GM18907 (cell line): ENCODE results near the gene PRR23E.

Experiments
- ATAC-seq: cut with Tn5 transposase; IDR thresholded peaks from one replicate; pipeline ENCODE4 v1.9.1; 2021; ENCODE audit warnings: mild to moderate bottlenecking, moderate library complexity; ENCODE audit not compliant: unreplicated experiment

Gene PRR23E

DNA sequence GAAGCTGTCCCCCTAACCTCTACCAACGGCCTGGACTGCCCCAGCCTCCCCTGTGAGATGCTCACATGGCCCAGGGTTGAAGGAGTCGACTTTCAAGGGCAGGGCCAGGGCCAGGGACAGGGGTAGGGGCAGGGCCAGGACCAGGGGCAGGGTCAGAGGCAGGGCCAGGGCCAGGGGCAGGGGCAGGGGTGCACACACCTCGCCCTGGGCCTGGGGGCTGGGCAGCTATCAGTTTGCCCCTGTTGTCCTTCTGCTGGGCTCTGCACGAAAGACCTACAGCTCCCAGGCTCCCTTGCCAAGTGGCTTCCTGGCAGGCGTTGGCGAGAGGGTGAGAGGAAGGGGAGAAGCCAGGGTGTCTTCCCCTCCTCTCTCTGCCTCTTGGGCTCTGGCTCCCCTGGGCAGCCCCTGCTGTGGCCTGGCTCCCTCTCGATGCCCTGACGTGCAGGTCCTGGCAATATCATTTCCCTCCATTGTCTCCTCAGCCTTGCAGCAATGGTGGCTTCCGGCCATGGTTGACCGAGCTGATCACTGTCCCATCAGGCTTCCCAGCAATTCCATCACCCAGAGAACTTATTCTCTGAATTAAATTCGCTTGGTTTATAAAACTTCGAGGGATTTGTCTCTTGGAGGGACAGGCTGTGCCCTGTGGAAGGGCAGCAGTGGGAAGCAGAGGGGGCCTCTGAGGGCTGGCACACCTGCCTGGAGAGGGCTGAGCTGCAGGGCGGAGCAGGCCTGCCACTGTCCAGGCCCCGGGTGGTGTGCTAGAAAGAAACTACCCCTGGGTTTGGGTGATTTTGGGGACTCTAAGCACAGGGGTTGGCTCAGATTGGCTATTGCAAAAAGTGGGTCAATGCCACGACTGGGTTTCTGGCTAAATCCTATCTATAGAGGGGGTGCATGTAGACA lies 13.9 kb downstream of the PRR23E start:
- ATAC-seq: no peak

DNA sequence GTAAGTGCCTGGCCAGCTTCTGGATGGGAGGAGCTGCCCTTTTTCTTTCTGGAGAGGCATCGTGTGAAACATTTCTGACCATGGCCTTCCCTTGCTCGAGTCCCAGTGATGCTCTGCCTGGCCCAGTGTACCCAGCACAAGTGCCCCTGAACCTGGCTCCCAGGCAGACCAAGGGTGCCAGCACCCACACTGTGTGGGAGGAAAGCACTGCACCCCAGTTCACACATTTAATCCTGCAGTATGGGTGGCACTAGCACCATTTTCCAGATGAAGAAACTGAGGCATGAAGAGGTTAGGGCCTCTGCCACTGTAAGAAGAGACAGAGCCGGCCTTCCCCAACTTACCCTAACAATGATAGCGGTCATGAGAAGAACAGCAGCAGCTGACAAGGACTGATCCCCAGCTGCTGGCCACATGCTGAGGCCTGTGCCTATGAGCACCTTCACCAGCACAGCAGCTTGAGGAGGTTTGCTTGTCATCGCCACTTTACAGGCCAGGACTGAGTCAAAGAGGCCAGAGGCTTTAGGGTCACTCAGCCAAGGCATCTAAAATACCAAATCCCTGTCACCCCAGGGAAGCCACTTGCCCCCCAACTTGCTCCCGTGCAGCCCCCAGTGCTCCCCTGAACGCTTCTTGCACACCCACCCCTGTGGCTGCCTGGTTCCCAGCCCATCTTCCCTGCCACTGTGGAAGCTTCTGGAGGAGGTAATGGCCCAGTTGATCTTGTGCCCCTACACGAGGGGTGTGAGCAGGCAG lies 15.0 kb downstream of the PRR23E start:
- ATAC-seq: no peak

GRCh38 chr3:127208483-127209100 lies 15.7 kb downstream of the PRR23E start:
- ATAC-seq: no peak

GRCh38 chr3:127209155-127209839 lies 16.4 kb downstream of the PRR23E start:
- ATAC-seq: no peak

- ATAC-seq: no peak
Measured at GRCh38 chr3:127209840-127210653, 17.1 kb downstream of the PRR23E start.

DNA sequence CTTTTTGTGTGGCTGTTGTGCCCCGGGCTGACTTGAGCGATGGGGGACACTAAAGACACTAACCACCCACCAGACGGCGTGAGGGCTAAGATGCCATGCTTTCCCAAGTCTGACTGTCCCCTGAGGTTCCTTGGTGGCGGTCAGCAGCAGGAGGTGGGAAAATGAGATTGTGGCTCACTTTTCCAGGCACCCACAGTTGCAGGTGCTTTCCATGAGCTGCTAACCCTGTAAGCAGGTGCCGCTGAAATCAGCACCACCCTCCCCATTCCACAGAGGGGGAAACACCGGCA lies 17.7 kb downstream of the PRR23E start:
- no peak for ATAC-seq

GRCh38 chr3:127211118-127212060 lies 18.5 kb downstream of the PRR23E start:
- ATAC-seq: no peak

GRCh38 chr3:127212231-127212630 lies 19.3 kb downstream of the PRR23E start:
- no peak for ATAC-seq

DNA sequence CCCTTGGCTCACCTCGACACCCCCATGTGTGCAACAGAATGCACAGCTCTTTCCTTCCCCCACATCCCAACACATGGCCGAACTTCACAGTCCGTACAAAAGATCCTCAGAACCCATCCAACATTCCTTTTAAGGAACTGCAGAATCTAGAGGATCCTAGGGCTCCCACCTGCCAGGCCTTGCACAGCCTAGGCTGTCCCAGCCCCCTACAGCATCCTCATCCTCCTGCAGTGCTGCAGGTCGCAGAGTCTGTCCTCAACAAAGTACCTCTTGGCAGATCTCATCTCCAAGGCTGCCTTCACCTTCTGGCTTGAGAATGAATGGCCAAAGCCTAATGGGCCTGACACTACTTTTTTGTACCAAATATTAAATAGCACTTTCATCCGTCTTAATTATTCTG lies 19.8 kb downstream of the PRR23E start:
- no peak for ATAC-seq

GRCh38 chr3:127213381-127213918 lies 20.5 kb downstream of the PRR23E start:
- no peak for ATAC-seq

DNA sequence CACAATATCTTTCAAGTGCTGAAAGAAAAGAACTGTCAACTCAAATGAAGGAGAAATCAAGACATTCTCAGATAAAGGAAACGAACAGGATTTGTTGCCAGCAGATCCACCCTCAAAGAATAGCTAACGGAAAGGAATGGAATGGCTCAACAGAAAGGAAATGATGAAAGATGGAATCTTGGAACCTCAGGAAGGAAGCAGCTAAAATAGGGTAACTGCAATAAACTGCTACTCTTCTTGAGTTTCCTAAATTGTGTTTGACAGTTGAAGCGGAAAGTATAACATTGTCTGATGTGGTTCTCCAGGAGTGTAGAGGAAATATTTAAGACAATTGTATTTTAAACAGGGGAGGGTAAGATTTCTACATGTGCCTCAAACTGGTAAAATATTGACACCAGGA lies 22.0 kb downstream of the PRR23E start:
- ATAC-seq: no peak

DNA sequence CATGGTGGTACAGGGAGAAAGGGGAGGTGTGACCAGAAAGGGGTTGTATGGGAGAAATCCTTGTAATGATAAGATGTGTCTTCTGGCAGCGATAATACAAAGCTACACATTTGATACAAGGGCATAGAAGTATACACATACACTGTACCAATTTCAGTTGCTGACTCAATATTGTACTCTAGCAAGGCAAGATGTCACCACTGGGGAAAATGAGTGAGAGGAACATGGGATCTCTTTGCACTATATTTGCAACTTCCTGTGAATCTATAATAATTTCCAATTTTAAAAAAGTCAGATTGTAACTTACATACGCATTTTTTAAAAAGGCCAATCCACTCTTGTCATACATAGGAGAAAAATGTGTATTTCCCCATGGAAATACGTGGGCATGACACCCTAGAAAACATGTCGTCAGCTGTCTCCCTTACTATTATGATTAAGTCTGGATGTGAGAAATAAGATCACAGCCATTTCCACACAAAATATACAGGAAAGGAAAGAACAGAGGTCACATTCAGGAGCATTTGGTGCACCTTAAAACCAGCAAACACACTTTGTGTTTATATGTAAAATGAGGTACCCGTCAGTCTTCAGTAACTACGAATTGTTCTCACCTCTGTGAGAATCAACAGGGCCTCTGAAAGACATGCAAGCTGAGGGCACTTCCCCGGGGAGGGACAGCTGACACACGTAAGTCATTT lies 22.9 kb downstream of the PRR23E start:
- ATAC-seq: no peak

DNA sequence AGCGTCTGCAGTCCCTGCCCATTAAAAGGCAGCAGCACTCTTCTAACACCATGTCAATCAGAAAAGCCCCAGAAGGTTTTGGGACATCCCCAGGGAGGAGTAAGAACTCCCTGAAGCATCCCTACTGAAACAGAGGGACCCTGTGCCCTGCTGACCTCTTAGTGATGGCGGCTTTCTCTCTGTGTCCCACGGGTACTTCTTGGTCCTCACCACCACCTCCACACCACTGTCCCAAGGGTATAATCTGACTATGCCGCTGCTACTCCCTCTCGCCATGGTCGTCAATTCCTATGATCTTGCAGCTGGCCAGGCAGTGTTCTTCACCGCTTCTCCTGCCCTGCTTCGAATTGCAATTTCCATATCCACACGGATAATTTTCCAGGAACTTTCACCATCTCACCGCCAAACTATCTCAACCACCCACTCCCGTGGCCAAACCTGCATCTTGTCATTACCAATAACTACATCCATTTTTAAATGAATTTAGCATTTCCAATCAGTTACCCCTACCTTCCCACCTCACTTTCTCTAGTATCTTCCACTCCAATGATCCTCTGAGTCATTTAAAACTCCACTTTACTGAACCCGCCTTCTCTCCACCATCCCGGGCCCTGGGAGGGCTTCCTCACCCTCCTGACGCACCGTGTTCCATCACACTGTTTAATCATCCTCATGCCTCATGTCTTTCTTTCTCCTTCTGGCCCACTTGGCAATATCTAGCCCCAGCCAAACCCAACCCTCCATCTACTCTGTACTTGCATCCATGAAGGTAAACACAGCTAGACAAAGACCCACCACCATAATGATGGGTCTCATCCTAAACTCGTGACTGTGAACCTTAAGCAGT lies 23.7 kb downstream of the PRR23E start:
- ATAC-seq: no peak

DNA sequence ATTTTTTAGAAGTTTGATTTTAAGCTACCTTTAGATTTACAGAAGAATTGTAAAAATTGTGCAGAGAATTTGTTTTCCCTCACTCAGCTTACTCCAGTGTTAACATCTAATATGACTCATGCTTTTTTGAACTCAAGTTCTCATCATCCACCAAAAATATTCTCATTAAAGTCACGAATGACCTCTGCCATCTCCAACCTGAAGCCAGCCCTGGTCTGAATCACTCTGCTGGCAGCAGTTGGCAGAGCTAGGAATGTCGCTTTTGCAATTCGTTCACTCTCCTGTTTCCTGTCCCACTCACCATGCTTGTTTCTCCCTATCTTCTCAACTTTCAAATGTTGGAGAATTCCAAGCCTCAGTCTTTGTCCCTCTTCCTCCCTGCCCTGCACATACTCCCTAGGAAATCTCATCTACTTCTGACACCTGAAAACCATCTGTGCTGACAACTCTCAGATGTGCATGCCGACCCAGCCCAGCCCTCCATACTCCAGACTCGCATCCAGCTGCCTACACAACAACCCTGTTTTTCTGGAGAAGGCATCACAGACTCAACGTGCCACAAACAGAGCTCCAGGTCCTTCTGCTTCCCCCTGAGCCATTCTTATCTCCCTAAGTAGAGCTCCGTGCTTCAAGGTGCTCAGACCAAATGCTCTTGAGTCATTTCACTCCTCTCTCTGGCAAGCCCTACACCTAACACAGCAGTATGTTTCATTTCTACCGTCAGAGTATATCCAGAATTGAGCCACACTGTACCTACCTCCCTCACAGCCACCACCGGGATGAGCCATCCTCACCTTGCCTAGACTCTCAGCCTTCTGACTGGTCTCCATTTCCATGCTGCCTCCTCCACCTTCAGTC lies 24.9 kb downstream of the PRR23E start:
- ATAC-seq: no peak

GRCh38 chr3:127218454-127218922 lies 25.6 kb downstream of the PRR23E start:
- no peak for ATAC-seq

DNA sequence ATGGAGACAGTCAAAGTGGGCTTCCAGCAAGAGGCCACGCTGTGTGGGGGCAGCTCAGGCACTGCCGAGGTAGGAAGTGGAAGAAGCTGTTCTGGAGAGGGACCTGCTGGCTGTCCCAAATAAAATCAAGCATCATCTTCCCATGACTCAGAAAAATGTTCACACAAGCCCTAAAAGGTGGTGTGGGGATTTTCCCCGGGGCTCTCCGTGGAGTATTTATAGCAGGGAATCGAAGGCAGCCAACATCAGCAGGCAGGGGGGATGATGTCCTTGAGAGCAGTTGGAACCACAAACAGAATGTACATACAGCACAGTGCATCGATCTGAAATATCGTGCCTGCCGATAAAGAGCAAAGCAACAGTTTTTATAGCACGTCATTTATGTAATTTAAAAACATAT lies 27.6 kb downstream of the PRR23E start:
- ATAC-seq: no peak

- ATAC-seq: no peak
Measured at GRCh38 chr3:127221037-127221436, 28.1 kb downstream of the PRR23E start.
